DMS153 (cell line): ENCODE results near the gene PCYT2.
A peak's percentile ranks its signal among the peaks of the same experiment; 100 is the strongest.

ENCODE experiments used
- DNase-seq: peaks from one replicate; lab custom pipeline; 2025; lab: John Stamatoyannopoulos, UW

The PCYT2 gene

DNA sequence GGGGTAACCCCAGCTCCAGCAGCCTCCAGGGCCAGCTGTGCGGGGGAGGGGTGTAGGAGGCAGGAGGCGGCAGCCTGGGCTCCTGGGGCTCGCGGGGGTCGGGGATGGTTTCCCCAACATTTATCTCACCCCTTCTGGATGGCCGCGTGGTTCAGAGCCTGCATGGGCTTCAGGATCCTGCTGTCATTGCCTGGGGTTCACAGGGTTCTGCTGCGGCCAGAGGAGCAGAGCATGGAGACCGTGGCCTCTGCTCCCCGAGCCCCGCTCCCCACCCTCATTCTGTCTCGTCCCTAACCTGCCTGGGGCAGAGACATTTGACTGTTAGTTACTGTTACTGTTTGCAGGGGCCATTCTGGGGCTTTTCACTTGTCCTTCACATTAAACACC lies 31.0 kb upstream of the PCYT2 start:
- DNase-seq, result no peak

DNA sequence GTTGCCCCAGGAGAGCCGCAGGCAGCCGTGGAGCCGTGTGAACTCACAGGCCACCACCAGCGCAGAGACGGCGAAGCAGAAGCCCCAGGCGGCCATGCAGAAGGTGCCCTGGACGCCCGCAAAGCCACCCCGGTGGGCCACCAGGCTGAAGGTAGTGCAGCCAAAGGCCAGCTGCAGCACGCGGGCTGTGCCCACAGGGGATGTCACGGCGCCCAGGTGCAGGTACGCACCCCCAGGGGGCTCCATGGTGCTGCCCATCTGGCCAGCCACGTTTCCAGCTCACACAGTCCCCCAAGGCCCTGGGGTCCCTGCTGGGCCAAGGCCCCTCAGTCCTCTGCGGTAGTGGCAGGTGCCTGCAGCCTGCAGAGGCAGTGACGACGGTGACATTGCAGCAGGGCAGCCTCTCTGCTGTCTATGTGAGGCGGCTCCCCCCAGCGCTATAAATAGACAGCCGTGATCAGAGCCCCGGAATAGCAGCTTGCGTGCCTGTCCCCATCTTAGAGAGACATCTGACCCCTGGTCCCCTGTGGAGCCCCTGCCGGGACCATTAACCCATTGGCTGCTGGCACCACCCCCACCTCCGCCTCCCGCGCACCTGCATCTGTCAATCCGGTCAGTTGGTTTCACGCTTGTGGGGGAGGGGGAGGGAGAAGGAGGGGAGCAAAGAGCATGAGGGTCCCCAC lies 30.4 kb upstream of the PCYT2 start:
- DNase-seq, result no peak

DNA sequence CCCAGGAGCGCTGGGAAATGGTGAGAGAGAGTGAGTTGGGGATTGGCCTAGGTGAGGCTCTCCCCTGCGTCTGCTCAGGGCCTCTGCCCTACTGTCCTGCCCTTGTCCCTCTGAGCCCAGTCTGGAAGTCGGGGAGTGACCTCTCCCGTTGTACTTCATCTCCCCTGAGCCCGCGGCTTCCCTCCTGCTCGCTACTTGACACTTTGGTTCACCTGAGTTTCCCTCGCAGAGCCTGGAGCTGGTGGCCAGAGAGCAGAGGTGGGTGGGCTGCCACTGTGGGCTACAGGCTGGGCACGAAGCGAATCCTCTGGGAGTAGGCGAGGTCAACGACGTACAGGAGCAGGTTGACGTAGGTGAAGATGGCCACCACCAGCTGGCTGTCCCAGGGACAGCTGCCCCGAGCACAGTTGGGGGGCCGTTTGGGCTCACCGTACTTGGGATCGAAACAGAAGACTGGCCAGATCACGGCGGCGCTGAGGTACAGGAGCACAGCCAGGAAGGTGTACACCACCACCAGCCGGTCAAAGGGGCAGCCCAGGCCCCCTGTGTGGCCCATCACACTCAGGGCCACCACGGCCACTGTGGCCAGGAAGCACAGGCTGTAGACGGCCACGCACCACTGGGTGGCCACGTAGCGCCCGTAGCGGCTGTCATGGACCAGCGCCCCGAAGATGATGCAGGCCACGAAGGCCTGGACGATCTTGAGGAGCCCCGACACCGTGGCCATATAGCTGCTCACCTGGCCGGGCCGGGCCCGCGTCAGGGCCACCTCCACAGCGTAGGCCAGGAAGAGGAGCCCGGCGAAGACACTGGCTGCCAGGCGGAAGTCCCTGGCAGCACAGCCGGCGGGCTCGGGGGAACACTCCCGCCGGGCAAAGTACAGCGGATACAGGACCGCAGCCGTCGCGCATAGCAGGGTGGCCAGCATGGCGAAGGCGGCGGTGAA lies 29.6 kb upstream of the PCYT2 start:
- DNase-seq, result no peak

DNA sequence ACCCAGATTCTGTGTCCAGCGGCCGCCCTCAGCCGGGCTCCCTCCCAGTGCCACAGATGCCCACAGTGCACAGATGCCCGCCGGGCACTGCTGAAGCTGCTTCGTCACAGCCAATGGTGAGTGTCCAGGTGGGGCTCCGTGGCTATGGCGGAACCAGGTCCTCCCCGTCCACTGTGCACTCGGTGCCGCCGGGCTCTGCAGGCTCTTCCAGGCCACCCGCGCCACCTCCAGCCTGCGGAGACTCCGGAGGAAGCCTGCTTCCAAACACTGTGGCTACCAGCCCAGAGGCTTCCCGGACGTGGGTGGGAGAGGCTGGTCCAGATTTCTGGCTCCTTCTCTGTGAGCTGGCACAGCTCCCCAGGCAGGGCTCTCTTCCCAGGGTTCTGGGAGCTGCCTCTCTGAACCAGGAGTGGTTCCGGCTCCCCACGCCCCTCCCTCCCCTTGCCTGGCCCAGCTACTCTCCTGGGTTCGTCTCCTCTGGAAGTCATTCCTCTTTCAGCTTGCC lies 28.7 kb upstream of the PCYT2 start:
- DNase-seq, result no peak

DNA sequence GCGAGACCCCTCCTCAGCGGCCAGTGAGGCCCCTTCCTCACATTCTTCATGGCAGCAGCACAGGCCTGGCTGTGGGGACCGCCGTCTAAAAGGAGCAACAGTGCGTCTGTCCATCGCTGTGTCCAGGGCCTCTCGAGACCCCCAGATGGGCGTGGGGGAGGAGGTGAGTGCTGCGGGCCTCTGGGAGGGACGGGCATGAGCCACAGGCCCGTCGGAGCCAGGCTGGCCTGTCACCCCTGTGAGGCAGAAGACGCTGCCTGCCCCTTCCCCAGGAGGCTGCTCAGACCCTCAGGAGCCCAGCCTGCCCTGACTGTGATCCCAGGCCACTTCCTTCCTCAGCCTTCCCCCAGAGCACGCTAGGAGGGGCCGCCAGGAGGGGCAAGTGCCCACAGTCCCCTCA lies 28.0 kb upstream of the PCYT2 start:
- DNase-seq, result no peak

DNA sequence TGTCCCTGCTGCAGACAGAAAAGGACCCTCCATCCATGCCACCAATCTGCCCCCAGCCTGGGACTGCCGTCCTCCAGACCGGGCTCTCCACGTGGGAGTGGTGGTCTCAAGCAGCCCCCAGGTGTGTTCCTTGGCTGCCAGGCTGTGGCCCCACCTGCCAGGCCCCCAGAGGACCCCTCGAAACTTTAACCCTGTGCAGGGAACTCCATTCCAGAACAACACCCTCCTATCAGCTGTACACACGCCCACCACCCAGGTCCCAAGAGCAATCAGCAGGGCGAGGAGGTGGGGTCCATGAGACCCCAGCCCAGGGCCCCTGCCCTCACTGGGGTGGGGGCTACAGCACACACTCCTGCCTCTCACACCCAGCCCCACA lies 24.5 kb upstream of the PCYT2 start:
- DNase-seq, result no peak

DNA sequence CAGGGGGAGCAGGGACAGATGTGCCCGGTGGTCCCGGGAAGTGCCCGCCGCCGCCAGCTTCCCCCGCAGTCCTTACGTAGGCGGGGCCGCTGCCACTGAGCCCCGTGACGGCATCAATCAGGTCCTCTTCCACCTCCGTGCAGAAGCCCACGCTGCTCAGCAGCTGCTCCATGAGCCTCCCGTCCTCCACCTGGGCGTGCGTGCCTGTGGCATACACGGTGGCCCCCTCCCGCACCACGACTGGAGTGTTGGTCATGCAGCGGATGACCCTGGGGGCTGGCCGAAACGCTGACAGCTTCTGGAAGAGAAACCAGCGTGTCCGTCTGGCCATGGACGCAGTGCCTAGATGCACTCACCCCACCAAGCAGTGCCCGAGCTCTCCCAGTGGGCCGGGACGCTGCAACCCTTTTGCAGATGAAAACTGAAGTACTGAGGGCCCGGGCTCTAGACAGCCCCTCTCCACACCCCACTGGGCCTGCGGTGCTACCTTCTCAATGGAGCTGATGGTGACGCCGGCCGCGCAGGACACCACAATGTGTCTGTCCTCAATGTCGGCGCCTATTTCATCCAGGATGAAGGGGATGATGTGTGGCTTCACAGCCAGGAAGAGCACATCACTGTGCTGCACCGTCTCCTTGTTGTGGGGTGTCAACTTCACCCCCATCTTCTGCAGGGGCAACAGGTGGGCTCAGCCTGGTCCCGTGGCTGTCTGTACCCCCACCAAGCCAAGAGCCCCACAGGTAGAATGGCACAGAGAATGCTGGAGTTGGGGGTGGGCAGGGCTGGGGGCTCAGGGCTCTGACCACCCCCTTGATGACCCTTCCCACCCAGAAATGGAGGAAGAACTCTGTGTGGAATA lies 23.9 kb upstream of the PCYT2 start:
- no peak for DNase-seq

DNA sequence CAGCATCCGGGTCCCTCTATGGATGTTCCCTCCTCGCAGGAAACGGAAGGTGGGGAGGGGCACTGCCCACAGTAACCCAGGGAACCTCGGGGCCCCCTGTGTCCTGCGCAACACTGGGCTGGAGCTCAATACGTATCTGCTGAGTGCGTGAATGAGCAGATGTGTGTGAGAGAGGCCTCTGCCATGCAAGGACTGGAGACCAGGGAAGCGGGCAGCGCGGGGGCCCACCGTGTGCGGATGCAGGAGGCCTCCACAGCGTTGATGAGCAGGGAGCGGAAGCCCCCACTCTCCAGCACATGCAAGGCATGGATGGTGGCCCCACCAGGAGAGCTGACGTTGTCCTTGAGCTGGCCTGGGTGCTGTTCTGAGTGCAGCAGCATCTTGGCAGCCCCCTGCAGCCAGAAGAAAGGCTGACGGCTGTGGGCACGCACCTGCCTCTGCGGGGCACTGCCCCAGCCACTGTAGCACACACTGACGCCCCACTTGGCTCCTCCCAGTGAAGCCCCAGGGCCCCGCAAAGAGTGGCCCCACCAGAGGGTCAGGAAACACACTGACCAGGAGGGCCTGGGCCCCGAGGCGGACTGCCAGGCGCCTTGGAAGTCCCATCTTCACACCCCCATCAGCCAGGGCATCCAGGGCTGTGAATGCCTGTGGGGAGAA lies 23.0 kb upstream of the PCYT2 start:
- no peak for DNase-seq

DNA sequence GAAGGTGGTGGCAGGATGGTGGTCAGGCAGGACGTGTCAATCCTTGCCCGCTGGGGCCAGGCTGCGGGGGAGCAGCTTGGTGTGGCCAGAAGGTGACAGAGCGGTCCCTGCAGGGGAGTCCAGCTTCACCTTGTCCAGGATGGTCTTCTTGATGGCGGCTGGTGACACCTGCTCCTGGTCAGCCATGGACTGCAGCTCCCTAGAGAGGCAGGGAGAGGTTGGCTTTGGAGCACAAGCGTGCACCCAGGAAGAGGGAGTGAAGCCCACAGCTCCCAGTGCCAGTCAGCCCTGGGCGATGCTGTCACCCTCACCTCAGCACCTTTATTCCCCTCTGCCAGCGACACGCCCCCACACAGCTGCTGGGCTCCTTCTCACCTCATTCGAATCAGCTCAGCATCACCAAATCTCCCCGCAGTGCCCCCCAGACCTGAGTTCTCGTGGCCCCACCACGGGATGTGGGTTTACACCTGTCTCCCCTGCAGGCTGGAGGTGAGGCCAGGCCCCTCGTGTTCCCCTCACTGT lies 22.0 kb upstream of the PCYT2 start:
- no peak for DNase-seq

DNA sequence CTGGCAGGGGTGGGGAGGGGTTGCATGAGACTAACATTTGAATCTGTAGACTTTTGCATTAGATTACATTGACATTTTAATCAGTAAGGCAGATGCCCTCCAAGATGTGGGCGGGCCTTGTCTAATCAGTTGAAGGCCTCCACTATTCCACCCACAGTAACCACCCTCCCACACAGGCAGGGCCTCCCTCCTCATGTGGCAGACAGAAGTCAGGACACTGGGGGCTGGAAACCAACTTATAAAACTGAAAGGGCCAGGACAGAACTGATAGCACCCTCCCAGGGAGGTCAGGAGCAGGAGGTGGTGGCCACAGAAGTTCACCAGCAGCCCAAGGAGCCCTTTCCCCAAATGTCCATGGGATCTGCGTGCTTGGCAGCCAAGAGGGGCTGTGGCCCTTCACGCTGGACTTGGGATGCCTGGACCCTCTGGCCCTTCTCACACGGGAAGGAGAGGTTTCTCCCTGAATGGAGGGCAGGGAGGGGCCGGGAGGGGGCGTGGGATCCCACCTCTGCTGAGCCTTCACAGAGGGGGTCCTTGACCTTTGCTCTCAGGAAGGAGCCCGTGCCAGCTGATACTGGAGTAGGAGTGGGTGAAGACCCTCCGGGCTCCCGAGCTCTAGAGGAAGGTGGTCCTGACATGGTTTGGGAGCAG lies 21.3 kb upstream of the PCYT2 start:
- no peak for DNase-seq

DNA sequence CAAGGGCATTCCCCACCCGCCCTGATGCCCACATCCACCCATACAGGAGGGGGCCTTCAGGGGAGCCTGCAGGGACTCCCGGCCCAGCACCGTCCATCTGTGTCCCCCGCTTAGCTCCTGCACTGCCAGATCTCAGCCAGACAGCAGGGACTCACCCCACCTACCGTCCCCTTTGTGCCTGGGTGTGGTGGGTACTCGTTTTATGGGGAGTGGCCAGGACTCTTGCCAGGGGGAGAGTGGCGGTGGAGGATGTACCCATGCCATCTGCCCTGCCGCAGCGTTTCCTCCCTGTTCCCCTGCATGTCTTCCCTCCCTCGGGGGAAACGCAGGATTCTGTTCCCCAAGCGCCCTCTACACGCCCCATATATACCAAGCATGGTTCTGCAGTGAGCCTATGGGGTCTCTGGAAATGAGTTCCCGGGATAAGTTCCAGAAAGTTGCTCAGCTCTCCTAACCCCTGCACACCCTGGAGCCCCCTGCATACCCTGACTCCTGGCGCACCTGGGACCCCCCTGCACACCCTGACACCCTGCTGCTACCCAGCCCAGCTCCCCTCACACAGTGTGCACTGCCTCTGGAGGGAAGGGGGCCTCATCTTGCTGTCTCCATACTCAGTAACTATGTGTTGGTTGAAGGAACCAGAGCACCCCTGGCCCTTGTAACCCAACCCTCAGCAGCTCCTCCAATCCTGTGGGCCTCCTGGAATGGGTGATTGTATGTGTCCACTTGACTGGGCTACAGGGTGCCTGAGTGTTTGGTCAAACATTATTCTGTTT lies 20.5 kb upstream of the PCYT2 start:
- no peak for DNase-seq

DNA sequence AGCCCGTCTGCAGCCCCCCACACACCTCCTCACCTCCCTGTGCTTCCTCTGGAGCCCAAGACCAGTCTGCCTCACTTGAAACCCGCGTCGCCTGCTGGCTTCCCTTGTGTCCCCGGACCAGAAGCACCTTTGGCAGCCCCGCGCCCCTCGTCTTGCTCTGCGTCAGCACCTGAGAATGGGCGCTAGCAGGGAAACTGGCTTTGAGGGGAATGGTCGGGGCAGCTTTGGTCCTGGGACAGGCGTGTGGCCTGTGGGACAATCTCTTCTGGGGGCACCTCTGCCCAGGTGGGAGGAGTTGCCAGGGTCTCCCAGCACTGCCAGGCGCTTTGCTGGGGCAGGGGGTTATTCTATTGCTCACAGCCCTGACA lies 20.0 kb upstream of the PCYT2 start:
- DNase-seq, result no peak

DNA sequence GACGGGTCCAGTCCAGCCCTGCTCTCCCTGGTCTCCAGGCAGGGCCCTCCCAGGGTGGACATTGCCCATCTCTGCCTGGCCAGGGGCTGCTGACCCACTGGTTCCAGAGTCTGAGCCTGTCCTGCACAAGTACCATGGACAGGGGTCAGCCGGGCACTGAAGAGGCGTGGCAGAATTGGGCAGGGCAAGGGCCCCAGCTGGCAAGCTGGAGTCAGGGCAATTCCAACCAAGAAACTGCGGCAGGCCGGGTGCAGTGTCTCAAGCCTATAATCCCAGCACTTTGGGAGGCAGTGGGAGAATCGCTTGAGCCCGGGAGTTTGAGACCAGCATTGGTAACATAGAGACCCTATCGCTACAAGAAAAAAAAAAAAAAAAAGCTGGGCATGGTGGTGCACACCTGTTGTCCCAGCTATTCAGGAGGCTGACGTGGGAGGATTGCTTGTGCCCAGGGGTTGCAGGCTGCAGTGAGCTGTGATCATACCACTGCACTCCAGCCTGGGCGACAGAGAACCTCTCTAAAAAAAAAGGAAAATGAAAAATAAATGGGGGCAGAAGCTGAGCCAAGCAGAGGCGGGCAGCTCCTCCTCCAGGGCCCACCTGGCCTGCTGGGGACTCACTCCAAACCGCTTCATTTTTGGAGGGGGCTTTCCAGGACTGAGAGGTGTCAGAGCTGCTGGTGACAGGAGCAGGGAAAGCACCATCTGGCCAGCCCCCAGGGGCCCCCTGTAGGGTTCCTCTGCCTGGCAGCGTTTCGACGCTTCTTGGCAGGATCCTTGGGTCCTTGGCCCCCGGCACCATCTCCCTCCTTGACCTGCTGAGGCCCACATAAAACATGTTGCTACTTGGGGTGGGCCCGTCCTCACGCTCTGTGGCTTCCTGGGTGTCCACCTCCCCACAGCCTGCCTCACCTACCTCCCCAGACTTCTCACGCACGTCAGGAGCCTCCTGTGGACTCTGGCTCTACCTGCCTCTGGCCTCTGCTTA lies 19.2 kb upstream of the PCYT2 start:
- DNase-seq, result no peak

DNA sequence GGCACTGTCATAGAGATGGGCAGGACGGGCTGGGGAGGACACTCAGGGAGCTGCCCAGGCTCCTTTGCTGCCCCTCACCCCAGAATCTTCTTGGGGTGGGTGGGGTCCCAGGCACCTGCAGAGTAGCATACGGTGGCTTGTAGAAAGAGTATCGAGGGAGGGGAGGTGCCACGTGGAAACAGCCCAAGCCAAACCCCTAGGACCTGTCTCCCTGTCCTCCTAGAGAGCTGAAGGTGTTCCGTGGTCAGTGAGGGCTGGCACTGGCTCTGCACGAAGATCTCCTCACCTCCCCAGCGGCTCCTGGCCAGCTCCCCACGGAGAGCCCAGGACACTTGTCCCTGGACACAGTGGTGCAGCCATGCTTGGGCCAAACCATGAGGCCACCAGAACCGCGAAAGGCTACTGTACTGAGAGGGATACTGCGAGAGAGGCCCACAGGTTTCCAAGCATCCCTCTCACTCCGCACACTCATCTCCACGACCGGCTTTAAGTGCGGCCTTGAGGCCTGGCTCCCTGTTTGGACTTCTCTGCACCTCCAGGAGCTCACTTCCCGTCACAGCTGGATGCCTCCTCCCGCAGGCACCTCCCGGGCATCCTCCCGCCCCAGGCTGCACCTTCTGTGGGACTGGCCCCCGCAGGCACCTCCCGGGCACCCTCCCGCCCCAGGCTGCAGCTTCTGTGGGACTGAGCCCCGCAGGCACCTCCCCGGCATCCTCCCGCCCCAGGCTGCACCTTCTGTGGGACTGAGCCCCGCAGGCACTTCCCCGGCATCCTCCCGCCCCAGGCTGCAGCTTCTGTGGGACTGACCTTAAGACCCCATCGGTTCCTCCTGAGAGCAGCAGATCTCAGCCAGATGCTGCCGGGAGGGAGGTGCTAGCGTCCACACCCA lies 18.3 kb upstream of the PCYT2 start:
- no peak for DNase-seq

DNA sequence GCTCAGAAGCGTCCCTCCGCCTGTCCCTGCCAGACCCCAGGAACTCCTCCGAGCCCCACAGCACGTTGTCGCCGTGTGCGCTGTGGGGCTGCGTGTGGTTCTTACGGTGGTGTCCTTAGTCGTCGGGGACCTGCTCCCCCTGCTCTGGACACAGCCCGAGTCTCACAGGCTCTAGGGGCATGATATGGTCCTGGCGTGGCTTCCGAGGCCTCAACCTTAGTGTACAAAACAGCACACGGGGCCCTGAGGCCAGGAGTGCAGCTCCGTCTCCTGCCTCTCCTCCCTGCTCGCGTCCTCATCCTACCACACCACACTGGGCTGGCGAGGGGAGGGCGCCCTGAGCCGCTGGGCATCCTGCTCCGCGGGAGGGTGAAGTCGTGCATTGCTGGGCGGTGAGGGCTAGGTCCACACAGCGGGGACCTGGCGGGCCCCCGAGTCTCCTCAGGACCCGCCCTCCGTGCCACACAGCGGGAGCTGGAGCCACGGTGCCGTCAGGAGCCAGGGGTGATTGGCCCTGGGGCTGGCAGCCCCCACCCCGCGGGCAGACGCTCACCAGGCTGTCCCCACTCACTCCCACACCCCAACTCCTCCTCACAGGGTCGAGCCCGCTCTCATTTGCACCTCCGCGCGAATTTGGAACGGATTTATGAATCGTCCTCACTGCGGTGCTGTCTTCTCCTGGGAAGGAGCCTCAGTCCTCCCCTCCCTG lies 17.5 kb upstream of the PCYT2 start:
- no peak for DNase-seq

DNA sequence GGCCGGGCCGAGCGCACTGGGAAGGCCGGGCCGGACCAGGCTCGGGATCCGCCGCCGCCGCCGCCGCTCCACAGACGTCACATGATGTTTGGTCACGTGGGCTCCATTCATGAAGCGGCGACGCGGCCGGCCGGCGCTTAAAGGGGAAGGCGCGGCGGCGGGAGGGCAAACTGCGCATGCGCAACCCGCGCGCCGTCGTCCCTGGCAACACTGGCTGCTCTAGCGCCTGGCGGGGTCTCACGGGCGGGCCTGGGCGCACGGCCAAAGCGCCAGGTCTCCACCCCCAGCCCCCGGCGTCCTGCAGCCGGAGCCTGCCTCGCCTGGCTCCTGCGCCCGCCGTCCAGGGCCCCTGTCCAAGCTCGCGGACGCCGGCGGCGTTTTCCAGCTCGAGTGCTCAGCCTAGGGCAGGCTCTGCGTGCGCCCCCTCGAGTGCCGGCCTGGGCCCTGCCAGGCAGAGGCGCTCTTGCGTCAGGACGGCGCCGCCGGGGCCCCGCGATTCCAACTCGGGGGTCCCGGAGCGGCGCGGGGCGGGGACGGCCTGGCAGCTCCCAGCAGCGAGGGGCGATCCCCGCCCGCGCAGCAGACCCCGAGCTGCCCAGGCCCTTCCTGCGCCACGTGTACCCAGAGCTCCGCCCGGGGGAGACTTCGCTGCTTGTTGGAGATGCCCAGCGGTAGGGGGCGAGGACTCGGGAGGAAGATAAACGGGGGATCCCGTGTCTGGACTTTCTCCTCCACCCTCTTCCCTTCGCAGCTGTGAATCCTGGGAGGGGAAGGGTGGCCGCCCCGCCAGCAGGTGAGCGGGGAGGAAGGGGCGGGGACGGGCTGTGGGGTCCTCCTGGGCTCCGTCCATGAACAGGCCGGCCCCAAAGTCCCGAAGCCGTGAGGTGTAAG lies 16.7 kb upstream of the PCYT2 start, which contains the start of gene MAFG:
MAFG (minus strand) TSS at position 83 of the 891 bp plus-strand sequence. CDS start 4,550 bp downstream, outside the sequence.
- peak; percentile 69 for DNase-seq
